Muscle of leg (tissue), 11 donors: ENCODE measurements around the gene IQCK. TPM values are rescaled to one million over a fixed set of nuclear protein-coding genes. Genes with fewer than 3 reads are reported as not detected.

ENCODE experiments used
- DNase-seq: peaks from one replicate; pipeline ENCODE4 v3.0.0; 2013
- H3K27ac ChIP-seq: one replicate; pipeline ENCODE4 v1.5.1; 2013; ENCODE audit warnings: mild to moderate bottlenecking, low read length, control low read depth
- H3K27me3 ChIP-seq: one replicate; pipeline ENCODE4 v1.6.1; 2013; ENCODE audit warnings: low read length; ENCODE audit not compliant: control insufficient read depth, insufficient read depth
- H3K36me3 ChIP-seq: one replicate; pipeline ENCODE4 v1.6.1; 2013; ENCODE audit warnings: low read length; ENCODE audit not compliant: control insufficient read depth, insufficient read depth
- H3K4me1 ChIP-seq: one replicate; pipeline ENCODE4 v1.6.1; 2013; ENCODE audit warnings: low read length; ENCODE audit not compliant: control insufficient read depth, insufficient read depth
- H3K4me3 ChIP-seq: one replicate; pipeline ENCODE4 v1.5.1; 2013; ENCODE audit warnings: low read length, control low read depth
- H3K9me3 ChIP-seq: replicated peaks from 2 replicates; pipeline ENCODE4 v1.6.1; 2013; ENCODE audit warnings: low read depth, low read length; ENCODE audit not compliant: control insufficient read depth
- WGBS: methylation state at CpG from one replicate; pipeline ENCODE4 v1.1.5; 2013; ENCODE audit warnings: missing lambda C conversion rate; ENCODE audit not compliant: insufficient coverage; 5-methylcytosine and 5-hydroxymethylcytosine counted together
- polyA plus RNA-seq, 8 donors: library from polyadenylated mRNA; unstranded; fragments of 120-200 nt; gene quantifications; one replicate each; pipeline versions ENCODE4 v1.2.1 to v1.2.3, GENCODE V29; 2013; ENCODE audit warnings: inconsistent platforms in 1 of 8, low replicate concordance in 1 of 8; ENCODE audit not compliant: insufficient read length in 8 of 8, insufficient read depth in 1 of 8
- total RNA-seq: library from RNA; stranded (reverse); fragments of 120-200 nt; gene quantifications from one replicate; pipeline ENCODE4 v1.2.4, GENCODE V29; 2013

IQCK gene
- total and polyA plus RNA-seq, 9 donors, result 10.2 to 15.2 (median 14.7) TPM

DNA sequence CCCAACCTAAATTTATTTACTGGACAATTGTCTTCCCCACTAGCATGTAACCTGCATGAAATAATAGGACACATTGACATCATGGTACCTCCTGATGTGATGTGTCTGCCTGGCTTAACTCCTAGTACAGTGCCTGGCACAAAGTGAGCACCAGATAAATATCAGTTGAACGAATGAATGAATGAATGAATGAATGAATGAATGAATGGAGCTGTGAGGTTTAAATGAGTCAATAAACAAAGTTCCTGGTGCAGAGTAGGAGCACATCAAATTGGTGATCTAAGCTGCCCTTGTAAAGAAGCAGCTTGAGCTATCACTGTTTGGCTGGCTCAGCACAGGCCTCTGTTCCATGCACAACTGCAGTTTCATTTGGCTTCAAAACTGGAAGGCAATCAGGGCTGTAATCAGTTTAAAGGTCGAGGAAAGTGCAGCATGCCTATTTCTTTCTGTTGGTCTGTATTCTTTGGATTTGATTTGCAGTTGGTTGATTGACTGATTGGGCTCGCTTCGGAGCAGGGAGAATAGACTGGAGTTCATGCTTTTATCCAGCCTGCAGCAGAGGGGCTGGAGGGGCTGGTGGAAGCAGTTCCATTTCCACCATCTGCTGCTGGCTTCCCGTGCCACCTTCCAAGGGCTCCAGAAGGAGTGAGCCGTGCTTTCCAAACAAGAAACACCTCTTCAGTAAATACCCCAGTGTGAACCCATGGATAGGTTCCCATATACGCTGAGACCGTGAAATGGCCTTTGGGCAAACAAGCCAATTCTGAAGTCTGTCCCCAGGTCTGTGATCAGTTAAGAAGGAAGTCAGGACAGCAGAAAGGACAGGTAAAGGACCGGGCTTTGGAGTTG, 112.0 kb downstream of the IQCK start:
- Histone ChIP-seq H3K27ac (peak overlapping the region; percentile 87), H3K9me3 (no peaks in the 10 kb centered on the region), H3K27me3 (no peaks in the 10 kb centered on the region), H3K4me1 (peaks cover 12% of the 10 kb centered on the region), H3K36me3 (no peaks in the 10 kb centered on the region), H3K4me3 (no peak overlapping the region)
- 90% methylated on average over 3 of the region's 9 CpGs for whole genome bisulfite sequencing
- no peak for DNase-seq

DNA sequence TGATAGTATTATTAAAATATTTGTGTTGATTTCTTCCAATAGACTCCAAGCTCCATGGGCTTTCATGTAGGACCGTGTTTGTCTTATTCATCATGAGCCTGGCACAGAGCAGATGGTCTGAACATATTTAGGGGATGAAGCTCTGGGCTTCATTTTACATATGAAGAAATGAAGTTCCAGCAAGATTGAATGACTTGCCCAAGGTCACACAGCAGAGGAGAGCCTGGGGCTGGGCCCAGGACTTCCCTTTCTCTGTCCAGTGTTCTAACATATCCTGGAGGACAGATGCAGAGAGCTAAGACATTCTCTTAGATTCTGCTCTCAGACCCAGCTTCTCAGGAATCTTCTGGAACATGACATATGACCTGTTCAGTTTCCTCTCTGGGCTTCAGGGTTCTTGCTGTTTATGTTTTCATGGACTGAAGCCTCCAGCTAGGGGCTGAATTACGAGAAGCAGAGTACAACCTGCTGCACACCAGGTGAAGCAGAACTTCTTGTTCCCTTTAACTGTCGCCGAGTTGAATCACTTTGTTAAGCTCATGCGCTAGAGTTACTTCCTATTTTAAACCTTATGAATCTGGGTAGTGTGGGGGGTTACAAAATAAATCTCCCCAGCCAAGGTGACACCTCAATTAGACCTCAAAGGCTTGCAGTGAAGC, 113.0 kb downstream of the IQCK start:
- no peaks in the 10 kb centered on the region for H3K27me3 ChIP-seq
- no peaks in the 10 kb centered on the region for H3K36me3 ChIP-seq
- 43% methylated on average over 1 of the region's 5 CpGs for WGBS
- peak; percentile 39 for DNase-seq
- no peak overlapping the region for H3K4me3 ChIP-seq
- peaks cover 12% of the 10 kb centered on the region for H3K4me1 ChIP-seq
- no peaks in the 10 kb centered on the region for H3K9me3 ChIP-seq
- peak overlapping the region; percentile 87 for H3K27ac ChIP-seq

DNA sequence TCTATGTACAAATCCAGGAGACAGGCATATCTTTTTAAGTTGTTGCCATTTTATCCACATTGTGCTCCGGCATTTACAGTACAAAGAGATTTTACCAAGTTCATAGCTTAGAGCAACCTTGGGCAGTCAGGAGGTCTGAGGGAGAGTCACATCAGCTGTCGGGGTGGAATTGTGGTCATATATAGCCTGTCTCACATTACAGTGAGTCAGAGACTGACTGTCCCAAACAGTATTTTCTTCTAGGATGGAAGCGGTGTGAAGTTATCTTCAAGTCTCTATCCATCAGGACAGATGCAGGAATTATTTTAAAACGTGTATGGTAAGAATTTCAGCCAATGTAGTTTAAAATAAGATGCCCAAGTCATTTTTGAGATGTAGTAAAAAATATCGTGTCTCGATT, 113.6 kb downstream of the IQCK start:
- Histone ChIP-seq H3K36me3 (no peaks in the 10 kb centered on the region), H3K4me1 (peaks cover 17% of the 10 kb centered on the region), H3K27me3 (no peaks in the 10 kb centered on the region), H3K4me3 (peak overlapping the region; percentile 15), H3K27ac (peak overlapping the region; percentile 87), H3K9me3 (no peaks in the 10 kb centered on the region)
- 67% methylated on average over 1 of the region's 6 CpGs for WGBS
- DNase-seq, result peak; percentile 77

DNA sequence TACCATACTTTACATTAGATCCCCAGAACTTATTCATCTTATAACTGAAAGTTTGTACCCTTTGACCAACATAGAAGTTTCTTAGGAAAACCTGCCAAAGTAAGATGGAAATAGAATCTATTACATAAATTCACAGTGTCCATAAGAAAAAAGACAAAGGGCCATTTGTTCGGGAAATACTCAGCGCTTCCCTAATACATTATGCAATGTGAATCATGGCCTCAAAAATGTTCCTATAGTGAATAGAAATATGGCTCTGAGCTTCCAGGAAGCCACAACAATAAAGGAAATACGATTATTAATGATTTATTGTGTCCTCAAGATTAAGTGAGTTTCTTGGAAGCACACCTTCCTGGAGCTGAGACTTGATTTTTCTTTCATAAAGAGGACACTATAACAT, 115.1 kb downstream of the IQCK start:
- Histone ChIP-seq H3K4me1 (peaks cover 29% of the 10 kb centered on the region), H3K27ac (no peak overlapping the region), H3K36me3 (no peaks in the 10 kb centered on the region), H3K27me3 (no peaks in the 10 kb centered on the region), H3K9me3 (no peaks in the 10 kb centered on the region), H3K4me3 (no peak overlapping the region)
- WGBS, result no CpG with 5 or more reads among the region's 3 CpGs
- no peak for DNase-seq

DNA sequence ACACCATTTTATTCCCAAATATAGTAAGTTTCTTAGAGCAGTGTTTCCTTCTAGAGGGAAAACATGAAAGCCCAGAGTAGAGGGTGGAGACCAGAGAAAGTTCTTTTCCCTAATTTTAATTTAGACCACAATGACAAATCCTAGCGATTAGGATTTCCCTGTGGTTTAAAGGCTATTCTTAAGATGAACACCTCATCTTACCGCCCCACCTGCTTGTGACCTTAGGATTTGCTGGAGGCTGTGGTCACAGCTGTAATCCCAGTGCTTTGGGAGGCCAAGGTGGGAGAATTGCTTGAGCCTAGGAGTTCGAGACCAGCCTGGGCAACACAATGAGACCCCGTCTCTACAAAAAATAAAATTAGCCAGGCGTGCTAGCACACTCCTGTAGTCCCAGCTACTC, 115.5 kb downstream of the IQCK start:
- no peaks in the 10 kb centered on the region for H3K9me3 ChIP-seq
- no peak overlapping the region for H3K4me3 ChIP-seq
- WGBS, result 97% methylated on average over 3 of the region's 5 CpGs
- H3K27me3 ChIP-seq, result no peaks in the 10 kb centered on the region
- no peaks in the 10 kb centered on the region for H3K36me3 ChIP-seq
- peaks cover 31% of the 10 kb centered on the region for H3K4me1 ChIP-seq
- H3K27ac ChIP-seq, result no peak overlapping the region
- no peak for DNase-seq

DNA sequence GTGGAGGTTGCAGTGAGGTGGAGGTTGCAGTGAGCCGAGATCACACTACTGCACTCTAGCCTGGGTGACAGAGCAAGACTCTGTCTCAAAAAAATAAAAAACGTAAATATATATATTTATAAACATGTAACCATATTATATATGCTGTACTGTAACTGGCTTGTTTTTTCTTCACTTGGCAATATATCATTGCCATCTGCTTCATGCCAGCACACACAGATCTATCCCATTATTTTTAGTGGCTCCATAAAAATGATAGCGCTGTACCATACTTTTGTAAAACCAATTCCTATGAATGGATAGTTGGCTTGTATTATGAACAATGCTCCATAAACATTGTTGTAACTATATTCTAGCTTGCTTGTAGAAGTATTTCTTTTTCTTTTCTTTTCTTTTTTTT, 117.1 kb downstream of the IQCK start:
- no peak overlapping the region for H3K27ac ChIP-seq
- H3K36me3 ChIP-seq, result no peaks in the 10 kb centered on the region
- H3K9me3 ChIP-seq, result no peaks in the 10 kb centered on the region
- no peaks in the 10 kb centered on the region for H3K27me3 ChIP-seq
- H3K4me1 ChIP-seq, result peaks cover 28% of the 10 kb centered on the region
- no peak for DNase-seq
- WGBS, result no CpG with 5 or more reads among the region's 3 CpGs
- no peak overlapping the region for H3K4me3 ChIP-seq

DNA sequence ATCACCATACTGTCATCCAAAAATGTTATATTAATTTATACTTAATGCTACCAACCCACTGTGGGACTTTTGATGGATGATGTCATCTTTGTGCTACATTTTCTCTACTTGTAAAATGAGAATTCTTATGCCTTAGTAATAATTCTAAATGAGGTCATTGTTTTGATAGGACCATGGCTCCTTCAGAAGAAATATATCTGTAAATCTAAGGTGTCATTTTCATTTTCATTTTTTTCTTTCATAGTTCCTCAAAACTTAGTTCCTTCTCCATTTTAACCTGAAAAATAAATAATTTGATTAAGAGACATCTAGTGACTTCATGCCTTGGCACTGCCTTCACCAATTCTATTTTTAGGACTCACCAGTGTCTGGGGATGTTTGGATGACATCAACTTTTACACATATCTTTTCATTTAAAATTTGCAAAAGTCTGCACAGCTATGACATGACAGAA, 117.9 kb downstream of the IQCK start:
- H3K27me3 ChIP-seq, result no peaks in the 10 kb centered on the region
- no peaks in the 10 kb centered on the region for H3K36me3 ChIP-seq
- H3K4me1 ChIP-seq, result peaks cover 26% of the 10 kb centered on the region
- no peak overlapping the region for H3K4me3 ChIP-seq
- no peak overlapping the region for H3K27ac ChIP-seq
- DNase-seq, result peak; percentile 75
- H3K9me3 ChIP-seq, result no peaks in the 10 kb centered on the region

DNA sequence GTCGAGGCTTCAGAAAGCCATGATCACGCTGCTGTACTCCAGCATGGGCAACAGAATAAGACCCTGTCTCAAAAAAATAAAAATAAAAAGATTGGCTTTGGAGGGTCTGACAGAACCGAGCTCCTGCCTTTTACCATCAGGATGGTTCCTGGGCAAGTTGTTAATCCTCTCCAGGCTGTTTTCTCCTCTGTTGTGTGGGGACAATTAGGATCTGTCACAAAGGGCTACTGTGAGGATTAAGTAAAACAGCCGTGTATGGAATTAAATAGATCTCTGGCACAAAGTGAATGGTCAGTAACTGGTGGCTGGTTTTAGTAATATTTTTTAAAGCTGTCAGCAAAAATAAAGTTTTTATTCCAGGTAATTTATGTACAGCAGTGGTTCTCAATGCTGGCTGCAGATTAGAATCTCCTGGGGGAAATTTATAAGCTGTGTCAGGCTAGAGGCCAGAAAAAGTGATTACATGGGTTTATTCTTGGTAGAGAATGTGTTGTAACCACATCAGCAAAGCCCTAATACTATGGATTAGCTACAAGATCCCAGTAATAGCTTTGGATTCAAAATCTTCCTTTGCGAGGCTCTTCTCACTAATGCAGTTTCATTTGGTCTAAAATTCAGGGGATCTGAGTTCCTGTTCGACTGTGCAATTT, 119.4 kb downstream of the IQCK start:
- peak; percentile 60 for DNase-seq
- Histone ChIP-seq H3K9me3 (no peaks in the 10 kb centered on the region), H3K27me3 (no peaks in the 10 kb centered on the region), H3K36me3 (no peaks in the 10 kb centered on the region), H3K4me3 (no peak overlapping the region), H3K4me1 (peaks cover 26% of the 10 kb centered on the region), H3K27ac (peak overlapping the region; percentile 57)
- WGBS, result 60% methylated on average over 2 of the region's 6 CpGs

DNA sequence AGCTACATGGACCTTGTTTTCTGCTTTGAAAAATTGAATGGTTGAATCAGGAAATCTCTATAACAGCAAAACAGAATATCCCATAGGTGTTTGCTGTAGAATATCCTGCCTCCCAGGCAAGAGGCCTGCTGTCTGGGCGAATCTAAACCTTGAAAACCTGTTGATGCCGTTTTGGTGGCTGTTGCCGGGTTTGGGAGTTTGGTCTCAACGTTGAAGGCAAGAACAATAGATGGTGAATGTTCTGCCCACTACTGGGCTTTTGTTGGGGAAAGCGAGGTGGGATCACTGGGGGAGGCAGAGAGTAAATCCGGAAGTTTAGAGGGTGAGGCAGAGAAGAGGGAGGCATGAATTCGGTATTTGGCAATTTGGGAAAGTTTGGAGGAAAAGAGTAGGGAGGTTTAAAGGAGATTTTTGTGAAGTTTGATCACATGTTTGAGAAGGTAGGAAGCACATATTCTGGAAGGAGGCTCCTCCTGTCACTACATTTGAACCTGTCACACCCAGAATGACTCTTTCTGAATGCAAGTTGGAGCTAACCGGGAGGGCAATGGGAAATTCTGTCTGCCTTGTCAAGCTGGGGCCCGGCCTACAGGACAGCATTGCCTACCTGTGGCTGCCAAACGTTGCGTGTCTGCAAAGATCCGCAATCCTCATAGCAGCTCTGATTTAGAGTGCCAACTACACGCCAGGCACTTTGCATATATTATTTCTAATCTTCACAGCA, 120.1 kb downstream of the IQCK start:
- peaks cover 26% of the 10 kb centered on the region for H3K4me1 ChIP-seq
- 69% methylated on average over 10 of the region's 13 CpGs for WGBS

More for the DNA sequence above, 120.1 kb downstream of the IQCK start:
- H3K9me3 ChIP-seq, result no peaks in the 10 kb centered on the region
- peak overlapping the region; percentile 57 for H3K27ac ChIP-seq
- no peak for DNase-seq
- H3K36me3 ChIP-seq, result no peaks in the 10 kb centered on the region
- no peak overlapping the region for H3K4me3 ChIP-seq
- H3K27me3 ChIP-seq, result no peaks in the 10 kb centered on the region
